Central memory CD8-positive, alpha-beta T cell (primary cell): ENCODE results near the gene CASKIN1.

Experiments
- ATAC-seq: fragments of 150-1000 bp; cut with Tn5 transposase; replicated peaks from 2 replicates; pipeline ENCODE4 v1.10.0; 2022; ENCODE audit warnings: mild to moderate bottlenecking, moderate FRiP score, moderate number of reproducible peaks; ENCODE audit not compliant: poor library complexity, severe bottlenecking; ENCODE audit errors: extremely low read depth
- DNase-seq, 2 donors: peaks; one replicate each; pipeline ENCODE4 v3.0.0; 2021; ENCODE audit warnings: low spot score in 2 of 2
- H3K27ac Mint-ChIP-seq: one replicate; pipeline ENCODE4 v1.8.0; 2022; ENCODE audit warnings: low read depth, mild to moderate bottlenecking, moderate library complexity, mixed read lengths
- H3K27me3 Mint-ChIP-seq: one replicate; pipeline ENCODE4 v1.8.0; 2022; ENCODE audit warnings: mixed read lengths
- H3K36me3 Mint-ChIP-seq: one replicate; pipeline ENCODE4 v1.8.0; 2022; ENCODE audit warnings: mild to moderate bottlenecking, moderate library complexity, mixed read lengths; ENCODE audit not compliant: insufficient read depth
- H3K4me1 Mint-ChIP-seq: one replicate; pipeline ENCODE4 v1.8.0; 2022; ENCODE audit warnings: mixed read lengths
- H3K4me3 Mint-ChIP-seq: one replicate; pipeline ENCODE4 v1.8.0; 2022; ENCODE audit warnings: mild to moderate bottlenecking, moderate library complexity, mixed read lengths
- H3K9me3 Mint-ChIP-seq: one replicate; pipeline ENCODE4 v1.8.0; 2022; ENCODE audit warnings: mixed read lengths

Gene CASKIN1

DNA sequence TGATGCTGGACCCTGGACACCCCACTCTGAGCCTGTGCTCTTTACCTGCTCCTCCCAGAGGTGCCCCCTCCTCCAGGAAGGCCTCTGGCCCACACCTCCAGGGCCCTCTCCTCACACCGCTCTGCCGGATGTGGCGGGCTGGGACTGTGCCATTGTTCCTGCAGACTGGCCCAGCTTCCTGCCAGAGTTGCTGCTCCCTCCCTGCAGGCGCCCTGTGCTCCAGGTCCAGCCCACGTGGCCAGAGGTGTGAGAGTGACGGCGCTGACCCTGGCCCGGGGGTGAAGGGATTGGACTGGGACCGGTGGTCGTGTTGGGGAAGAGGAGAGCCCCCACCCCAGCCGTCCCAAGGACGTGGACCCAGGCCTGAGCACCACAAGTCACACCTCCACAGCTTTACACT, 32.7 kb upstream of the CASKIN1 start:
- no peak for DNase-seq

DNA sequence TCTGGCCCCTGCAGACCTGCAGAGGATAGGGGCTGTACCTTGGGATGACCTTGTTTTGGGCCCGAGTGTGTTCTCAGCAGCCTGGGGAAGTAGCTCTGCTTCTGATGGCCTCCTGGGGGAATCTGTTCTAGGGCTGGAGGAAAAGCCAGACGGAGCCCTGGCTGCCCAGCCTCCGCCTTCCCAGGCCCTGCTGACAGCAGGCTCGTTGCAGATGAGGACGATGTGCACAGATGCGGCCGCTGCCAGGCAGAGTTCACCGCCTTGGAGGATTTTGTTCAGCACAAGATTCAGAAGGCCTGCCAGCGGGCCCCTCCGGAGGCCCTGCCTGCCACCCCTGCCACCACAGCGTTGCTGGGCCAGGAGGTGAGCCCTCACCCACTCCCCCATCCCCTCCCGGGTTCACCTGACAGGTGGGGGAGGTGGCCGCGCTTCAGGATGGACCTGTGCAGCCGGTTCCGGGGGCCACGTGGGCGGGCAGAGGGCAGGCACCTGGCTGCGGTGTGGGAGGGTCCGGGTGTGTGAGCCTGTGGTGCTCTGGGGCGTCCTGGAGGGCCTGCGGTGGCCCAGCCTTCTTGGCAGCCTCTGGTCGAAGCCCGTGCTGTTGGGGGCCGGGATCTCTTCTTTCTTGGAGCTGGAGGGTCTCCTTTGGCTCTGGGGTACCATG, 31.9 kb upstream of the CASKIN1 start:
- Mint-ChIP-seq H3K27ac (no peak overlapping the region), H3K4me3 (no peak overlapping the region)

More for the DNA sequence above, 32.7 kb upstream of the CASKIN1 start:
- Mint-ChIP-seq H3K27ac (no peak overlapping the region), H3K36me3 (peaks cover 8% of the 10 kb centered on the region), H3K9me3 (no peaks in the 10 kb centered on the region), H3K4me3 (no peak overlapping the region), H3K27me3 (no peaks in the 10 kb centered on the region), H3K4me1 (peaks cover 8% of the 10 kb centered on the region)
- ATAC-seq = no peak

DNA sequence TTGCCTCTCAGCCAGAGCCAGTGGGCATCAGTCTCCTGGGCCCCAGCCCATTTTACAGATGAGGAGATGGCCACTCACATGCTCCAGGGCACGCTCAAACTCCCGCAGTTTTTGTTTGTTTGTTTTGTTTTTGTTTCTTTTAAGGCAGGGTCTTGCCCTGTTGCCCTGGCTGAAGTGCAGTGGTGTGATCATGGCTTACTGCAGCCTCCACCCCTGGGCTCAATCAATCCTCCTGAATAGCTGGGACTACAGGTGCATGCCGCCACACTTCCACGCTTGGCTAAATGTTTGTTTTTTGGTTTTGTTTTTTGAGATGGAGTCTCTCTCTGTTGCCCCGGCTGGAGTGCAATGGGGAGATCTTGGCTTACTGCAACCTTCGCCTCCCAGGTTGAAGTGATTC, 30.5 kb upstream of the CASKIN1 start:
- no peak for DNase-seq

More for the DNA sequence above, 31.9 kb upstream of the CASKIN1 start:
- Mint-ChIP-seq H3K36me3 (peaks cover 9% of the 10 kb centered on the region), H3K27me3 (no peaks in the 10 kb centered on the region), H3K4me1 (peaks cover 8% of the 10 kb centered on the region), H3K9me3 (no peaks in the 10 kb centered on the region)
- ATAC-seq (no peak), DNase-seq (no peak)

DNA sequence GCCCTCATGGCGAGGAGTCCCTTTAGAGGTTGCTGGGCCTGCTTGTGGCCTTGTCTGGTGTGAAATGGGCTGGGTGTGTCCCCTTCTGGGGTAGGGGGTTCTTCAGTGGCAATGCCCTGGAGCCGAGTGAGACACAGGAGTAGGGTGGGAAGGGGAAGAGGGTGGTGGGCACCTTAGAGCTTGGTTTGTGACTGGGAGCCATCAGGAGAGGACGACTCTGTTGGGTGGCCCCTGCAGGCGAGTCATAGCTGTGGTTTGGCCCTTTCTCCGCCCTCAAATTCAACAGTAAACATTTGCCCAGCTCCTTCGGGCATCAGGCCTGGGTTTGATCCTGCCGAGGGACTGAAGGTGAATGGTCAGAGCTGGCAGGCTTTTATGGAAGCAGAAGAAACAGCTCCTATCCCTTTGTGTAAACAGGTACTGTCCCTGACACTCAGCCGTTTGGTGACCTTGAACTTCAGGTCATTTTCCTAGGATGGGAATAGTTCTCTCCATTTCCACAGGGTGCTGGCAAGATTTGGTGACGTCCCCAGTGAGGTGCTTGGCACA, 29.9 kb upstream of the CASKIN1 start:
- DNase-seq = no peak
- peaks cover 5% of the 10 kb centered on the region for H3K36me3 Mint-ChIP-seq
- H3K27me3 Mint-ChIP-seq = no peaks in the 10 kb centered on the region
- no peak overlapping the region for H3K4me3 Mint-ChIP-seq
- H3K27ac Mint-ChIP-seq = no peak overlapping the region
- no peak for ATAC-seq
- no peaks in the 10 kb centered on the region for H3K9me3 Mint-ChIP-seq
- peaks cover 8% of the 10 kb centered on the region for H3K4me1 Mint-ChIP-seq

More for the DNA sequence above, 30.5 kb upstream of the CASKIN1 start:
- H3K9me3 Mint-ChIP-seq = no peaks in the 10 kb centered on the region
- no peak for ATAC-seq
- H3K4me3 Mint-ChIP-seq = no peak overlapping the region
- peaks cover 5% of the 10 kb centered on the region for H3K36me3 Mint-ChIP-seq
- peaks cover 8% of the 10 kb centered on the region for H3K4me1 Mint-ChIP-seq
- no peak overlapping the region for H3K27ac Mint-ChIP-seq
- no peaks in the 10 kb centered on the region for H3K27me3 Mint-ChIP-seq

DNA sequence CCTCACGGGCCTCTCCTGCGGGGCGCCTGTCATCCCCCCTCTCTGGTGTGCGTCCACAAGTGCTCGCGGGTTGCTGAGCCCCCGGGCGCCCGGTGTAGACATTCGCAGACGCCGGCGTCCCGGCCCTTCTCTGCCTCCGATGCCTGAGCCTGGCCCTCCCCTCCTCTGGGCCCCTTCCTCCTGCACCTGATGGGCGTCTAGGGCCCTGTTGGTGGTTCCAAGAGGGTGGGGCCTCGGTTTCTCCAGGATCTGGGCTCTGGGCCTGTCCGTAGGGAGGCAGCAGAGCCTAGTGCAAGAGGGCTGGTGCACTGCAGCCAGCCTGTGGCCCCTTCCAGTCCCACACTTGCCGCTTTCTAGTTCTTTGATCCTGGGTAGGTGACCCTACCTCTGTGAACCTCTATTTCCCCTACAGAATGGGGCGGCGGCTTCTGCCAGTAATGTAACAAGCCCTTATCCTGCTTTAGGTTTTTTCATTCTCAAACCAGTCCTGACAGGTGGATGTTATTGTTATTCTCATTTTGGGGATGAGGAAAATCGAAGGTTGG, 27.6 kb upstream of the CASKIN1 start:
- Mint-ChIP-seq H3K9me3 (no peaks in the 10 kb centered on the region), H3K27me3 (no peaks in the 10 kb centered on the region), H3K4me1 (peaks cover 8% of the 10 kb centered on the region), H3K4me3 (peak overlapping the region; percentile 79), H3K27ac (peak overlapping the region; percentile 33), H3K36me3 (peaks cover 3% of the 10 kb centered on the region)
- DNase-seq (peak in 1 of 2 donors; percentile 23), ATAC-seq (peak; percentile 34)

DNA sequence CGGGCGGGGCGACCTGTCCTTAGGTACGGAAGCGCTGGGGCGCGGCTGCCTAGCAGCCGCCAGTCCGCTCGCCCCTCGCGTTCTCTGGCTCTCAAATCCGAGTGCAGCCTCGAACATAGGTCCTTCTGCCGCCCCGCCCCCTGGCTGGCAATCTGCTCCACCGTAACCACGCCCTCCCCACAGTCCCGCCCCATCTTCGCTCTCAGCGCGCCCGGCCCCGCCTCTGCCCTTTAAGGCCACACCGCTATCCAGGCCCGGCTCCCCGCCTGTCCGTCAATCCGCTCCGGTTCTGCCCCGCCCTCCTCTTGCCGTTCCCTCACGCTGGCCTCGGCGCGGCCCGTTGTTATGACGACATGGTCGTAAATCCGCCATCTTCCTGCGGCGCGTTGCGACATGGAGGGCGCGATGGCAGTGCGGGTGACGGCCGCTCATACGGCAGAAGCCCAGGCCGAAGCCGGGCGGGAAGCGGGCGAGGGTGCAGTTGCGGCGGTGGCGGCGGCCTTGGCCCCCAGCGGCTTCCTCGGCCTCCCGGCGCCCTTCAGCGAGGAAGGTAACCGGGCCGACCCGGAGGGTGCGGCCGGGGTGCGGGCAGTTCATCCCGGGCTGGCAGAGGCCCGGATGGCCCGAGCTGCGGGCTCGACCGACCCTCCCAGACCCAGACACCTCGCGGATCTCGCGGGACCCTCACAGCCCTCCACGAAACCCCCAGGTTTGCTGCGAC, 27.0 kb upstream of the CASKIN1 start, which contains the start of gene E4F1:
Gene E4F1 (plus strand): TSS at position 371 of the 721 bp plus-strand sequence. CDS start 23 bp downstream, at position 394.
- no peaks in the 10 kb centered on the region for H3K27me3 Mint-ChIP-seq
- DNase-seq (peak; percentile 97 to 98), ATAC-seq (peak; percentile 96)
- H3K4me1 Mint-ChIP-seq = peaks cover 8% of the 10 kb centered on the region
- no peaks in the 10 kb centered on the region for H3K9me3 Mint-ChIP-seq
- peak within 1 kb of the TSS; percentile 33 for H3K27ac Mint-ChIP-seq
- peak within 1 kb of the TSS; percentile 79 for H3K4me3 Mint-ChIP-seq
- peaks cover 3% of the 10 kb centered on the region for H3K36me3 Mint-ChIP-seq

DNA sequence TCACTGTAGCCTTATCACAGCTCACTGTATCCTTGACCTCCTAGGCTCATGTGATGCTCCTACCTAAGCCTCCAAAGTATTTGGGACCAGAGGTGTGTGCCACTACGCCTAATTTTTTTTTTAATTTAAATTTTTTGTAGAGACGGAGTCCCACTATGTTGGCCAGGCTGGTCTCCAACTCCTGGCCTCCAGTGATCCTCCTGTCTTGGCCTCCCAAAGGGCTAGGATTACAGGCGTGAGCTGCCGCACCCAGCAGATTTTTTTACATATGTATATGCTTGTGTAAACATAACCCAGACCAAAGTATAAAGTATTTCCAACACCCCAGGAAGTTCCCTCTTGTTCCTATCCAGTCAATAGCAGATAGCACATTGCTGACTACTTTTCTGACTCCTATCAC, 19.9 kb upstream of the CASKIN1 start:
- no peak for DNase-seq
- Mint-ChIP-seq H3K27ac (peak overlapping the region; percentile 68), H3K36me3 (peaks cover 10% of the 10 kb centered on the region), H3K27me3 (no peaks in the 10 kb centered on the region), H3K4me3 (peak overlapping the region; percentile 81), H3K4me1 (peaks cover 6% of the 10 kb centered on the region), H3K9me3 (no peaks in the 10 kb centered on the region)
- no peak for ATAC-seq

DNA sequence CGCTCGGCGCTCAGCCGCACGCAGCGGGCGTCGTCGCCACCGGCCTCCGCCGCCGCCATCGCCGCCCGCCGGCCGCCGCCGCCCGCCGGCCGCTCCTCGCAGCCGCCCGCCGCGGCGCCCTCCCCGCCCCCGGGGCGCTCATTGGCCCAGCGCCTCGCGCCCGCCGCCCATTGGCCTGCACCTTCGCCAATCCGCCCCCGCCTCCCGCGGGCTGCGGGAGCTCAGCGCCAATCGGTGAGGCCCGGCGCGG, 18.2 kb upstream of the CASKIN1 start, which contains the start of gene PGP:
Gene PGP (minus strand): TSS at position 122 of the 250 bp plus-strand sequence. CDS start 63 bp downstream, at position 59.
- no peak for DNase-seq
- ATAC-seq = peak; percentile 96
- H3K36me3 Mint-ChIP-seq = peaks cover 10% of the 10 kb centered on the region
- H3K27ac Mint-ChIP-seq = peak within 1 kb of the TSS; percentile 68
- no peaks in the 10 kb centered on the region for H3K27me3 Mint-ChIP-seq
- H3K4me3 Mint-ChIP-seq = peak within 1 kb of the TSS; percentile 81
- peaks cover 6% of the 10 kb centered on the region for H3K4me1 Mint-ChIP-seq
- H3K9me3 Mint-ChIP-seq = no peaks in the 10 kb centered on the region

DNA sequence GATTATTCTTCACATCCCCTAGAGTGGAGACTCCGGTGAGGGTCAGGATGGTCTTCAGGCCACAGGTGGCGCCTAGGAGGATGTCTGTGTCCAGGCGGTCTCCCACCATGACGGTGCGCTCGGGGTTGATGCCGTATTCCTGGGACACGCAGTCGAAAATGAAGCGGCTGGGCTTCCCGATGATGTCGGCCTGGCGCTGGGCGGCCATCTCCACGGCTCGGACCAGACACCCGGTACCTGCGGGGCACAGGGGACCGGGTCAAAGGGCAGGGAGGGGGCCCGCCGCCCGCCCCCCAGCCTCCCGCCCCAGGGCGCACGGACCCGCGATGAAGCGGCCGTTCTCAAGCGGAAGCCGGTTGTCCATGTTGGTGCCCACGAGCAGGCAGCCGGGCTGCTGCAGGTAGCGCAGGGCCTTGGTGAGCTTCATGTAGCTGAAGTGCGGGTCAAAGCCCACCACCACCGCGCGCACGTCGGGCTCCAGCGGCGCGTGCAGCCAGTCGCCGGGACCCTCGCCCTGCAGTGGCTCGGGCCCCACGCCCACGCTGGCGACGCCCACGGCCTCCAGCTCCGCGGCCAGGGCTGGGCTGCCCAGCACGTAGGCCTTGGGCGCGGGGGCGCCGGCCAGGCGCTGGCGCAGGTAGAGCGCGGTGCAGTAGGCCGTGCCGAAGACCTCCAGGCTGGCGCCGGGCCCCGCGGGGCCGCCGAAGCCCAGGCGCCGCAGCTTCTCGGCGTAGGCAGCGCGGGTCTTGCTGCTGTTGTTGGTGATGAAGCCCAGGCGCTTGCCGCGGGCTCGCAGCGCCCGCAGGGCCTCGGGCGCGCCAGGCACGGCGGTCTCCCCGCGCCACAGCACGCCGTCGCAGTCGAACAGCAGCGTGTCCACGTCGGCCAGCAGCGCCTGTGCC, 17.7 kb upstream of the CASKIN1 start:
- Mint-ChIP-seq H3K9me3 (no peaks in the 10 kb centered on the region), H3K36me3 (peaks cover 10% of the 10 kb centered on the region), H3K4me1 (peaks cover 6% of the 10 kb centered on the region), H3K27me3 (no peaks in the 10 kb centered on the region), H3K27ac (peak overlapping the region; percentile 68), H3K4me3 (peak overlapping the region; percentile 81)
- DNase-seq (no peak), ATAC-seq (no peak)

DNA sequence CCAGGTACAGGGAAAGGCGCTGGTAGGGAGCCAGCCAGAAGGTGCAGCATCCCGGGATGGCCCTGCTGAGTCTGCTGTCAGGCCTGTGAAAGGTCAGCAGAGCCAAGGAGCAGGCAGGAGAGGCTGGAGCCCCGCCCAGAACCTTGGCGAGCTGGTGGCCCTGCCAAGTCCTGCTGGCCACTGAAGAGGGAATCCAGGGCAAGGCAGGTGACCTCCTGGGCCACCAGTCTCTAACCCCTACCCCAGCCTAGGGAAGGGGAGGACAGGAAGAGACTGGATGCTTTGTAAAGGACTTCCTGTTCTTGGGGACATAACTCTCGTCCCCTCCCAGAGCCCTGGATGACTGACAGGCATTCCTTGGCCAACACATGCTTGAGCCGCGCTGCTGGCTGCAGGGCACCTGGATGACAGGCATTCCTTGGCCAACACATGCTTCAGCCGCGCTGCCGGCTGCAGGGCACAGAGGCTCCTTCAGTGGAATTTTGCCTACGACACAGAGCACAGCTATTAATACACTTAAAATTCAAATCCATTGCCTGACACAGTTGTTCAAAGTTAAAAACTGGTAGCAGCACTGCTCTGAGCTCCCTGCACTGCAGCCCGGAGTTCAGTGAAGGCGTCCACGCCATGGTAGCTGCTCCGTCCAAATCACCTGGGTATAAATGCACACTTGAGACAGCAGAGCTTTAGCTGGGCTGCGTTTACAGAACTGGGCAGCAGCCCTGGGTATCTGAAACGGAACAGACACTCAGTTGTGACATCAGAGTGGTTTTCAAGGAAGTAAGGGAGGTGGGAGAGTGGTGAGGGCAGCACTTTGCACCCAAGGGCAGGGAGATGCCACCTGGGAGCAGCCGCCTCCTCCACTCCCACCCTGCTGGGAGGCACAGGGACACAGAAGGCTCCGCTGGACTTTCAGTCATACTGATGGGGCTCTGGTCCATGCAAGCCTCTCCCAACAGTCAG, 16.2 kb upstream of the CASKIN1 start:
- peaks cover 6% of the 10 kb centered on the region for H3K4me1 Mint-ChIP-seq
- no peaks in the 10 kb centered on the region for H3K9me3 Mint-ChIP-seq
- peak overlapping the region; percentile 60 for H3K4me3 Mint-ChIP-seq
- H3K36me3 Mint-ChIP-seq = peaks cover 14% of the 10 kb centered on the region
- no peaks in the 10 kb centered on the region for H3K27me3 Mint-ChIP-seq
- no peak overlapping the region for H3K27ac Mint-ChIP-seq
- no peak for ATAC-seq
- DNase-seq = no peak

DNA sequence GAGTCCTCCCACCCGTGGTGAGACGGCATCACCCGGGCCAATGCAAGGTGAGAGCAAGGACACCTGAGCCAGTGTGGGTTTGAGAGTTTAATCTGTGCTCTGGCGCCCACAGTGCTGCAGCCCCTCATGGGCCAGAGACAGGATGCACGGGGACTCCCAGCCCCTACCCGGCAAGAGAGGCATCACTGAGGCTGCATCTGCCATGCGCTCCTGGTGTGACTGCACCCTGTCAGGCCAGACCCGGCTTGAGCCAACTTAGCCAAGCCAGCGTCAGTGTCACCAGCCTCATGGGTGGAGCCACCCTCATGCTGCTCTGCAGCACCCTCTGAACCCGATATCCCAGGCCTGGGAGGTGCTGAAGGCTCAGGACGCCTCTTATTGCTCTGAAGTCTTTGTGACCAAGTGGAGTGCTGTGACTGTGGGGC, 15.5 kb upstream of the CASKIN1 start:
- H3K27me3 Mint-ChIP-seq = no peaks in the 10 kb centered on the region
- H3K4me1 Mint-ChIP-seq = peaks cover 6% of the 10 kb centered on the region
- H3K4me3 Mint-ChIP-seq = no peak overlapping the region
- H3K9me3 Mint-ChIP-seq = no peaks in the 10 kb centered on the region
- no peak for DNase-seq
- peaks cover 18% of the 10 kb centered on the region for H3K36me3 Mint-ChIP-seq
- ATAC-seq = no peak
- H3K27ac Mint-ChIP-seq = no peak overlapping the region
